ENCODE data around the gene ARHGAP18.
A peak's percentile ranks its signal among the peaks of the same experiment; 100 is the strongest.

DNA sequence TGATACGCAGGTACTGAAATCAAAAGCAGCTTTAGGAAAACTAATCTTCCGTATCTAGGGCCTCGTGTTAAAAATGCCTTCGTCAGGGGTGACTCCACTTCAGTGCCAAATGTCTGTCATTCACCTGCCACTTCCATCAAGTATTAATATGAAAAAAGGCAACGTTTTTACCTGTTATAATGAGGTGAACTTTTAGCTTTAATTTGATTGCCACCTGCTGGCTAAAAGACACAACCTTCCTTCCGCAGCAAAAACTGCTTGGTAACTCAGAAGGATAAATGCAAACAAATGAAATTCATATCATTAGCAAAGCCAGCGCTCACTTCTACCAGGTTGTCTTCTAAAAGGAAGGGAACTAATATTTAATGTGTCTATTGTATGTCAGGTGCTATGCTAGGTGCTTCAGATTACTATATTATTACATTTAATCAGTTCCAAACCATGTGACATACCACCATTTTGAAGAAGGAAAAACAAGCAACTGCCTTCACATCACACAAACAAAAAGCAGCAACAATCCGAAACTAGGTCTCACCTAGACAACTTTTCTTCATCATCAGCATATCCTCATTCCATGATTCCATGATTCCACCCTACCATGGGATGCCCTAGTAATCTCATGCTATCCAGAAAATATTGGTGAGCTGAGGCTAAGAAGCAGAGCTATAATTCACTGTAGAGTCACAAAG is 20.6 kb upstream of the ARHGAP18 start:
- TF ChIP-seq GABPA (IDR thresholded peaks at IDR 0.05 in 1 of 2, conservative IDR thresholded peaks at IDR 0.05 in 1 of 2), result no peak
- TF ChIP-seq TAF1 (conservative IDR thresholded peaks at IDR 0.05), result no peak
- TF ChIP-seq, protein P1, sequence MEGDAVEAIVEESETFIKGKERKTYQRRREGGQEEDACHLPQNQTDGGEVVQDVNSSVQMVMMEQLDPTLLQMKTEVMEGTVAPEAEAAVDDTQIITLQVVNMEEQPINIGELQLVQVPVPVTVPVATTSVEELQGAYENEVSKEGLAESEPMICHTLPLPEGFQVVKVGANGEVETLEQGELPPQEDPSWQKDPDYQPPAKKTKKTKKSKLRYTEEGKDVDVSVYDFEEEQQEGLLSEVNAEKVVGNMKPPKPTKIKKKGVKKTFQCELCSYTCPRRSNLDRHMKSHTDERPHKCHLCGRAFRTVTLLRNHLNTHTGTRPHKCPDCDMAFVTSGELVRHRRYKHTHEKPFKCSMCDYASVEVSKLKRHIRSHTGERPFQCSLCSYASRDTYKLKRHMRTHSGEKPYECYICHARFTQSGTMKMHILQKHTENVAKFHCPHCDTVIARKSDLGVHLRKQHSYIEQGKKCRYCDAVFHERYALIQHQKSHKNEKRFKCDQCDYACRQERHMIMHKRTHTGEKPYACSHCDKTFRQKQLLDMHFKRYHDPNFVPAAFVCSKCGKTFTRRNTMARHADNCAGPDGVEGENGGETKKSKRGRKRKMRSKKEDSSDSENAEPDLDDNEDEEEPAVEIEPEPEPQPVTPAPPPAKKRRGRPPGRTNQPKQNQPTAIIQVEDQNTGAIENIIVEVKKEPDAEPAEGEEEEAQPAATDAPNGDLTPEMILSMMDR (IDR thresholded peaks at IDR 0.05; ENCODE audit: low read depth, low read length, missing input control), result peak; percentile 70
- TF ChIP-seq, protein P2, sequence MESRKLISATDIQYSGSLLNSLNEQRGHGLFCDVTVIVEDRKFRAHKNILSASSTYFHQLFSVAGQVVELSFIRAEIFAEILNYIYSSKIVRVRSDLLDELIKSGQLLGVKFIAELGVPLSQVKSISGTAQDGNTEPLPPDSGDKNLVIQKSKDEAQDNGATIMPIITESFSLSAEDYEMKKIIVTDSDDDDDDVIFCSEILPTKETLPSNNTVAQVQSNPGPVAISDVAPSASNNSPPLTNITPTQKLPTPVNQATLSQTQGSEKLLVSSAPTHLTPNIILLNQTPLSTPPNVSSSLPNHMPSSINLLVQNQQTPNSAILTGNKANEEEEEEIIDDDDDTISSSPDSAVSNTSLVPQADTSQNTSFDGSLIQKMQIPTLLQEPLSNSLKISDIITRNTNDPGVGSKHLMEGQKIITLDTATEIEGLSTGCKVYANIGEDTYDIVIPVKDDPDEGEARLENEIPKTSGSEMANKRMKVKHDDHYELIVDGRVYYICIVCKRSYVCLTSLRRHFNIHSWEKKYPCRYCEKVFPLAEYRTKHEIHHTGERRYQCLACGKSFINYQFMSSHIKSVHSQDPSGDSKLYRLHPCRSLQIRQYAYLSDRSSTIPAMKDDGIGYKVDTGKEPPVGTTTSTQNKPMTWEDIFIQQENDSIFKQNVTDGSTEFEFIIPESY (IDR thresholded peaks at IDR 0.05), result no peak
- TF ChIP-seq NR2F2 (IDR thresholded peaks at IDR 0.05), result no peak

All from liver (tissue), 3 donors.